ENCODE measurements around the gene KRT3. TPM values are rescaled to one million over a fixed set of nuclear protein-coding genes. Genes with fewer than 3 reads are reported as not detected.
A peak's percentile ranks its signal among the peaks of the same experiment; 100 is the strongest.

KRT3 gene
- total RNA-seq, 1 experiment from 2014 or later: not detected

- Mint-ChIP-seq H3K4me3 (ENCODE audit: unreplicated experiment) (no peak overlapping the region), H3K4me1 (ENCODE audit: insufficient read depth, unreplicated experiment) (peaks cover 10% of the 10 kb centered on the region), H3K9me3 (ENCODE audit: unreplicated experiment) (no peaks in the 10 kb centered on the region), H3K27ac (ENCODE audit: low read depth, unreplicated experiment) (no peak overlapping the region), H3K27me3 (ENCODE audit: insufficient read depth, unreplicated experiment) (peaks cover 35% of the 10 kb centered on the region), H3K36me3 (ENCODE audit: insufficient read depth, unreplicated experiment) (no peaks in the 10 kb centered on the region)
- no peak for DNase-seq (ENCODE audit: unreplicated experiment)
- POLR2A ChIA-PET: interaction anchor here (0.7 kb wide), 1 partner anchor 313 kb away, joined by 5 read pairs; no protein-coding TSS in a partner anchor
- CTCF ChIA-PET: interaction anchor here (0.6 kb wide), 1 partner anchor 86 kb away, joined by 3 read pairs; no protein-coding TSS in a partner anchor
- BruUV-seq (replicated peaks): no TSS peak
- TF ChIP-seq CTCF (IDR thresholded peaks at IDR 0.05; ENCODE audit: unreplicated experiment): no peak
- intact Hi-C loops (cut with micrococcal nuclease): no loop called here
These were observed 42.9 kb upstream of the KRT3 start for GRCh38 chr12:52838609-52839435.

- H3K9me3 Mint-ChIP-seq (ENCODE audit: unreplicated experiment): no peaks in the 10 kb centered on the region
- H3K27me3 Mint-ChIP-seq (ENCODE audit: insufficient read depth, unreplicated experiment): peaks cover 39% of the 10 kb centered on the region
- ChIA-PET POLR2A (interaction anchor here (0.7 kb wide), 1 partner anchor 313 kb away, joined by 5 read pairs; no protein-coding TSS in a partner anchor), CTCF (interaction anchor here (0.6 kb wide), 1 partner anchor 22 kb away, joined by 4 read pairs; no protein-coding TSS in a partner anchor)
- intact Hi-C loops (cut with micrococcal nuclease): no loop called here
- DNase-seq (ENCODE audit: unreplicated experiment): no peak
- H3K27ac Mint-ChIP-seq (ENCODE audit: low read depth, unreplicated experiment): no peak overlapping the region
- TF ChIP-seq CTCF (IDR thresholded peaks at IDR 0.05; ENCODE audit: unreplicated experiment): no peak
- no TSS peak for BruUV-seq (replicated peaks)
- peaks cover 10% of the 10 kb centered on the region for H3K4me1 Mint-ChIP-seq (ENCODE audit: insufficient read depth, unreplicated experiment)
- no peaks in the 10 kb centered on the region for H3K36me3 Mint-ChIP-seq (ENCODE audit: insufficient read depth, unreplicated experiment)
- H3K4me3 Mint-ChIP-seq (ENCODE audit: unreplicated experiment): no peak overlapping the region
These were observed 42.1 kb upstream of the KRT3 start for GRCh38 chr12:52837781-52838608.

GRCh38 chr12:52837413-52837741 is 41.5 kb upstream of the KRT3 start:
- H3K4me3 Mint-ChIP-seq (ENCODE audit: unreplicated experiment): no peak overlapping the region
- no peaks in the 10 kb centered on the region for H3K9me3 Mint-ChIP-seq (ENCODE audit: unreplicated experiment)
- H3K4me1 Mint-ChIP-seq (ENCODE audit: insufficient read depth, unreplicated experiment): peaks cover 10% of the 10 kb centered on the region
- TF ChIP-seq CTCF (IDR thresholded peaks at IDR 0.05; ENCODE audit: unreplicated experiment): no peak
- peaks cover 42% of the 10 kb centered on the region for H3K27me3 Mint-ChIP-seq (ENCODE audit: insufficient read depth, unreplicated experiment)
- CTCF ChIA-PET: interaction anchor here (0.6 kb wide), 1 partner anchor 262 kb away, joined by 4 read pairs; no protein-coding TSS in a partner anchor
- intact Hi-C loops (cut with micrococcal nuclease): no loop called here
- DNase-seq (ENCODE audit: unreplicated experiment): peak; percentile 65
- no peak overlapping the region for H3K27ac Mint-ChIP-seq (ENCODE audit: low read depth, unreplicated experiment)
- POLR2A ChIA-PET: no interaction called here
- H3K36me3 Mint-ChIP-seq (ENCODE audit: insufficient read depth, unreplicated experiment): no peaks in the 10 kb centered on the region
- no TSS peak for BruUV-seq (replicated peaks)

All from MCF 10A (cell line).